ENCODE results near the gene SBDS. TPM values are rescaled to one million over a fixed set of nuclear protein-coding genes. Genes with fewer than 3 reads are reported as not detected.
"Not testable (repeated sequence)": the region's sequence is repeated elsewhere in the genome, so short reads cannot be mapped to it uniquely, and the experiment has no call there.

The SBDS gene
- total and polyA plus RNA-seq, 2 of the 4 experiments (the other 2 are of a cell fraction) = 43.0 to 65.7 TPM

- intact Hi-C loops (cut with micrococcal nuclease) = not testable (repeated sequence)
Observed at GRCh38 chr7:66989552-66989951, 5.8 kb downstream of the SBDS start.

GRCh38 chr7:66980336-66980735, 15.1 kb downstream of the SBDS start:
- H2BK20ac ChIP-seq (ENCODE audit: low read depth, low read length); H4K5ac ChIP-seq (ENCODE audit: low read depth, low read length); H3K4ac ChIP-seq (ENCODE audit: low read depth, low read length); H3K79me1 ChIP-seq (ENCODE audit: low read depth in 1 of 2, low read length in 2 of 2); H3K4me1 ChIP-seq (ENCODE audit: control insufficient read depth, insufficient read depth, low read length); H3K9me3 ChIP-seq (ENCODE audit: control insufficient read depth, insufficient read depth, low read length); H3K4me2 ChIP-seq (ENCODE audit: low read depth, low read length); H2AK9ac ChIP-seq (replicated peaks; ENCODE audit: low read depth, low read length, poor library complexity); ATAC-seq (ENCODE audit: low read depth); H3K9me1 ChIP-seq (ENCODE audit: insufficient read depth, low read length); H3K23ac ChIP-seq (ENCODE audit: low read depth, low read length); CTCF ChIA-PET; H3K36me3 ChIP-seq (ENCODE audit: control insufficient read depth, insufficient read depth, low read length); H3K56ac ChIP-seq (ENCODE audit: extremely low read depth, insufficient read depth, low read length); DNase-seq; H4K91ac ChIP-seq (ENCODE audit: insufficient read depth, low read depth, low read length); H2AFZ ChIP-seq (replicated peaks; ENCODE audit: low read length, poor library complexity); H4K20me1 ChIP-seq (ENCODE audit: insufficient read depth, low read length); H3K4me3 ChIP-seq (ENCODE audit: insufficient read depth, low read depth, low read length); H3K9ac ChIP-seq (ENCODE audit: low read depth, low read length); BruUV-seq (replicated peaks); intact Hi-C loops (cut with micrococcal nuclease); H3K27me3 ChIP-seq (ENCODE audit: control insufficient read depth, insufficient read depth, low read length); dilution Hi-C loops (cut with HindIII; ENCODE audit: low sequenced_read_pairs, unreplicated experiment); POLR2A ChIA-PET (ENCODE audit: unreplicated experiment): not testable (repeated sequence)
- peak overlapping the region; percentile 89 for H2BK5ac ChIP-seq (ENCODE audit: low read depth, low read length, poor library complexity, severe bottlenecking)
- peak overlapping the region; percentile 9 for H3K18ac ChIP-seq (ENCODE audit: low read depth, low read length)
- 0 out of 2 replicates have a peak overlapping the region, but pooled peaks have one; percentile 33 for H2AK5ac ChIP-seq (ENCODE audit: low read depth, low read length)
- in situ Hi-C loops (cut with MboI; ENCODE audit: low sequenced_read_pairs) = loop anchor here (25.0 kb wide), 1 partner anchor 418 kb away; no protein-coding TSS in a partner anchor
- peak overlapping the region; percentile 90; the same call in 1 of the 2 replicates for H3K27ac ChIP-seq (ENCODE audit: insufficient read depth, low read length)
- H2BK120ac ChIP-seq (ENCODE audit: low read depth, low read length) = peak overlapping the region; percentile 88
- WGBS, 2 experiments (ENCODE audit: extremely low coverage in 2 of 2, insufficient read length in 1 of 2) = no CpG with 5 or more reads among the region's 1 CpG
- H3K14ac ChIP-seq (replicated peaks; ENCODE audit: low read depth, low read length) = 0 out of 2 replicates have a peak overlapping the region, but pooled peaks have one; percentile 65
- H4K8ac ChIP-seq (ENCODE audit: low read depth in 2 of 2, low read length in 2 of 2) = 0 out of 4 replicates have a peak overlapping the region, but pooled peaks of 1 of the 2 experiments have one; percentile 81
- peak overlapping the region; percentile 60; the same call in 2 of the 3 replicates for H2BK15ac ChIP-seq (ENCODE audit: low read depth, low read length)

More at GRCh38 chr7:66989552-66989951, 5.8 kb downstream of the SBDS start:
- H2AK5ac ChIP-seq (ENCODE audit: low read depth, low read length); H2AK9ac ChIP-seq (replicated peaks; ENCODE audit: low read depth, low read length, poor library complexity); H3K9ac ChIP-seq (ENCODE audit: low read depth, low read length); H4K91ac ChIP-seq (ENCODE audit: insufficient read depth, low read depth, low read length); H3K27me3 ChIP-seq (ENCODE audit: control insufficient read depth, insufficient read depth, low read length); ATAC-seq (ENCODE audit: low read depth); H3K9me1 ChIP-seq (ENCODE audit: insufficient read depth, low read length); H3K27ac ChIP-seq (ENCODE audit: insufficient read depth, low read length); H4K5ac ChIP-seq (ENCODE audit: low read depth, low read length); POLR2A ChIA-PET (ENCODE audit: unreplicated experiment); H3K4ac ChIP-seq (ENCODE audit: low read depth, low read length); H4K20me1 ChIP-seq (ENCODE audit: insufficient read depth, low read length); CTCF ChIA-PET; H3K18ac ChIP-seq (ENCODE audit: low read depth, low read length); H2BK20ac ChIP-seq (ENCODE audit: low read depth, low read length); H3K4me1 ChIP-seq (ENCODE audit: control insufficient read depth, insufficient read depth, low read length); H2BK15ac ChIP-seq (ENCODE audit: low read depth, low read length); H2BK120ac ChIP-seq (ENCODE audit: low read depth, low read length); H2AFZ ChIP-seq (replicated peaks; ENCODE audit: low read length, poor library complexity); BruUV-seq (replicated peaks); H3K9me3 ChIP-seq (ENCODE audit: control insufficient read depth, insufficient read depth, low read length); H3K4me3 ChIP-seq (ENCODE audit: insufficient read depth, low read depth, low read length); H3K56ac ChIP-seq (ENCODE audit: extremely low read depth, insufficient read depth, low read length); H3K4me2 ChIP-seq (ENCODE audit: low read depth, low read length); H3K23ac ChIP-seq (ENCODE audit: low read depth, low read length); H2BK5ac ChIP-seq (ENCODE audit: low read depth, low read length, poor library complexity, severe bottlenecking); DNase-seq; dilution Hi-C loops (cut with HindIII; ENCODE audit: low sequenced_read_pairs, unreplicated experiment); H4K8ac ChIP-seq (ENCODE audit: low read depth in 2 of 2, low read length in 2 of 2); H3K14ac ChIP-seq (replicated peaks; ENCODE audit: low read depth, low read length): not testable (repeated sequence)
- Histone ChIP-seq H3K36me3 (ENCODE audit: control insufficient read depth, insufficient read depth, low read length) (peaks cover 15% of the 10 kb centered on the region), H3K79me1 (ENCODE audit: low read depth in 1 of 2, low read length in 2 of 2) (peaks cover 3 to 12% of the 10 kb centered on the region in 2 experiments)
- in situ Hi-C loops (cut with MboI; ENCODE audit: low sequenced_read_pairs) = loop anchor here (25.0 kb wide), 1 partner anchor 427 kb away; no protein-coding TSS in a partner anchor
- WGBS, 2 experiments (ENCODE audit: extremely low coverage in 2 of 2, insufficient read length in 1 of 2) = no CpG with 5 or more reads among the region's 3 CpGs

Measured in IMR-90 (cell line).